ENCODE results near the gene CIBAR2.

CIBAR2 gene

GRCh38 chr16:85144026-85144915 is 32.0 kb upstream of the CIBAR2 start:
- no peak for DNase-seq

- no peak for DNase-seq
These were observed 30.5 kb upstream of the CIBAR2 start for GRCh38 chr16:85142771-85143211.

GRCh38 chr16:85142129-85142513 is 29.8 kb upstream of the CIBAR2 start:
- no peak for DNase-seq

GRCh38 chr16:85141491-85142128 is 29.3 kb upstream of the CIBAR2 start:
- no peak for DNase-seq

- DNase-seq: no peak
These were observed 28.3 kb upstream of the CIBAR2 start for GRCh38 chr16:85140455-85141012.

- no peak for DNase-seq
These were observed 27.6 kb upstream of the CIBAR2 start for GRCh38 chr16:85139881-85140339.

- no peak for DNase-seq
These were observed 26.8 kb upstream of the CIBAR2 start for GRCh38 chr16:85138825-85139627.

- no peak for DNase-seq
These were observed 26.0 kb upstream of the CIBAR2 start for GRCh38 chr16:85138073-85138824.

- DNase-seq: no peak
These were observed 25.2 kb upstream of the CIBAR2 start for GRCh38 chr16:85137323-85138072.

- DNase-seq: no peak
These were observed 24.5 kb upstream of the CIBAR2 start for GRCh38 chr16:85136702-85137322.

- DNase-seq: no peak
These were observed 24.0 kb upstream of the CIBAR2 start for GRCh38 chr16:85136213-85136701.

GRCh38 chr16:85134789-85135142 is 22.5 kb upstream of the CIBAR2 start:
- DNase-seq: no peak

- DNase-seq: no peak
These were observed 22.0 kb upstream of the CIBAR2 start for GRCh38 chr16:85134076-85134788.

GRCh38 chr16:85133290-85133599 is 21.0 kb upstream of the CIBAR2 start:
- DNase-seq: no peak

GRCh38 chr16:85132456-85133289 is 20.4 kb upstream of the CIBAR2 start:
- no peak for DNase-seq

- DNase-seq: no peak
These were observed 18.4 kb upstream of the CIBAR2 start for GRCh38 chr16:85130705-85131028.

- peak; percentile 89 for DNase-seq
These were observed 17.8 kb upstream of the CIBAR2 start for GRCh38 chr16:85129876-85130704.

GRCh38 chr16:85128079-85128837 is 16.0 kb upstream of the CIBAR2 start:
- DNase-seq: no peak
